Fibroblast of villous mesenchyme (primary cell): ENCODE measurements around the gene MED13L. TPM values are rescaled to one million over a fixed set of nuclear protein-coding genes. Genes with fewer than 3 reads are reported as not detected.

ENCODE experiments used
- DNase-seq: peaks from one replicate; pipeline ENCODE4 v3.0.0-alpha.2; 2010; ENCODE audit warnings: low read depth
- H3K4me3 ChIP-seq: 2 replicates; pipeline ENCODE4 v1.5.1; 2011; ENCODE audit warnings: low read depth, mild to moderate bottlenecking, low read length
- total RNA-seq: library from RNA; depleted of rRNA; stranded (reverse); fragments of >200 nt; gene quantifications from 2 replicates; pipeline ENCODE4 v1.2.3, GENCODE V29; 2012
- TF ChIP-seq, protein P1 (sequence below): IDR thresholded peaks from 2 replicates; pipeline ENCODE4 v1.5.1; 2012; ENCODE audit warnings: low read depth, mild to moderate bottlenecking, low read length; ENCODE audit not compliant: insufficient read depth

MED13L gene
- total RNA-seq, 1 donor, result 189 TPM

DNA sequence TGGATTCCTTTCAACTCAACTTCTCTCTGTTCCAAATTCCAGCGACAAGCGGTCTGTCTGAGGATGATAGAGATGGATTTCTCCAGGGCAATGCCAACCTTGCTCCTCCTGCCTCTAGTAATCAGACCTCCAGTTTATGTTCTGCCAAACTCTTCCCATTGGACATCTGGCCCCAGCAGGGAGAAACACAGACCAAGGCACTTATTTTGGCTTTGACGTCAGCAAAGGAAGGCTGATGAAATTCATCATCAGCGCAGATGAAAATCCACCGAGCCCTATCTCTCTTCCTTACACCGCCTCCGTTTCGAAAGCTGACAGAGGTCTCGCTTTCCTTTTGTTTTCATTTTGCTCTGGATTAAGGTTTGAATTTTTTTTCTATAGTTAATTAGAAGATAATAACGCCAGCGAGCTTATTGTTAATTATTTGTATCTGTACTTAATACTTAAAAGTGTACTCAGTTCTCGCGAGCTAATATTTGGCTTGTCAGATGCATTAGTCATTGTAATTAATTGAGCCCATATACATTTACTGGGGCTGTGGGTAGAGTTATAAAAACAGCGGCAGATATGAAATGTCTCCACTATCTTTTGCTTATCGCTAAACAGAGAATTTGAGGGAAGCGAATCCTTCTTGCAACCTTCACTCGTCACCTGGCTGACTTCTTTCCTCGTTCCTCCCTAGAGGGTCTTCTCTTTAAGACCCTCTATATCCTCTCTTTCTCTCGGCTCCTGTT is 35.9 kb upstream of the MED13L start:
- TF ChIP-seq, protein P1, sequence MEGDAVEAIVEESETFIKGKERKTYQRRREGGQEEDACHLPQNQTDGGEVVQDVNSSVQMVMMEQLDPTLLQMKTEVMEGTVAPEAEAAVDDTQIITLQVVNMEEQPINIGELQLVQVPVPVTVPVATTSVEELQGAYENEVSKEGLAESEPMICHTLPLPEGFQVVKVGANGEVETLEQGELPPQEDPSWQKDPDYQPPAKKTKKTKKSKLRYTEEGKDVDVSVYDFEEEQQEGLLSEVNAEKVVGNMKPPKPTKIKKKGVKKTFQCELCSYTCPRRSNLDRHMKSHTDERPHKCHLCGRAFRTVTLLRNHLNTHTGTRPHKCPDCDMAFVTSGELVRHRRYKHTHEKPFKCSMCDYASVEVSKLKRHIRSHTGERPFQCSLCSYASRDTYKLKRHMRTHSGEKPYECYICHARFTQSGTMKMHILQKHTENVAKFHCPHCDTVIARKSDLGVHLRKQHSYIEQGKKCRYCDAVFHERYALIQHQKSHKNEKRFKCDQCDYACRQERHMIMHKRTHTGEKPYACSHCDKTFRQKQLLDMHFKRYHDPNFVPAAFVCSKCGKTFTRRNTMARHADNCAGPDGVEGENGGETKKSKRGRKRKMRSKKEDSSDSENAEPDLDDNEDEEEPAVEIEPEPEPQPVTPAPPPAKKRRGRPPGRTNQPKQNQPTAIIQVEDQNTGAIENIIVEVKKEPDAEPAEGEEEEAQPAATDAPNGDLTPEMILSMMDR, result no peak
- H3K4me3 ChIP-seq, result no peak overlapping the region
- peak; percentile 33 for DNase-seq

DNA sequence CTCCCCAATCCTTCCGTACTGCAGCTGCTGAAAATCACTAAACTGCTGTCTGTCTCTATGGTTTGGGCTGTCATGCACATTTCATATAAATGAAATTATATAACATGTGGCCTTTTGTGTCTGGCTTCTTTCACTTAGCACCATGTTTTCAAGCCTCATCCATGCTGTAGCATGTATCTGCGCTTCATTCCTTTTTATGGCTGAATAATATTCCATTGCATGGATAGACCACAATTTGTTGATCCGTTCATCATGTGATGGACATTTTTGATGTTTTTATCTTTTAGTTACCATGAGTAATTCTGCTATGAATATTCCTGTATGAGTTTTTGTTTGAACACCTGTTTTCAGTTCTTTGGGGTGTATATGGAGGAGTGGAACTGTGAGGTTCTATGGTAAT is 32.6 kb upstream of the MED13L start:
- TF ChIP-seq, protein P1, result no peak
- H3K4me3 ChIP-seq, result no peak overlapping the region
- no peak for DNase-seq

DNA sequence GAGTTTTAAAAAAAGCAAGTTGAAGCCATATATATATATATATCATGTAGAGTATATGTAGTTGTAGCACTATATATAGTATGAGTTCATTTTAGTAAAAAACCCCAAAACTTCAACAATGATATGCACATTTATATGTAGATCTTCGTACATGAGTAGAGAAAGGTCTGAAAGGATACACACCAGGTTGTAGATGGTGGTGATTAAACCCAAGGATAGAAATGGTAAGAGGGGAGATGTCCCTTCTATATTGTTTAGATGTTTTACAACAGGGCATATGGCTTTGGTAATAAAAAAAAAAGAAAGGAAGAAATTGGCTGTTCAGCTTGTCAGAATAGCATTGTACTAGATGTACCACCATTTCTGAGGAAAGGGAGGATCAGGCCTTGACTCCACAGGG is 31.9 kb upstream of the MED13L start:
- H3K4me3 ChIP-seq, result no peak overlapping the region
- TF ChIP-seq, protein P1, result no peak
- DNase-seq, result no peak

DNA sequence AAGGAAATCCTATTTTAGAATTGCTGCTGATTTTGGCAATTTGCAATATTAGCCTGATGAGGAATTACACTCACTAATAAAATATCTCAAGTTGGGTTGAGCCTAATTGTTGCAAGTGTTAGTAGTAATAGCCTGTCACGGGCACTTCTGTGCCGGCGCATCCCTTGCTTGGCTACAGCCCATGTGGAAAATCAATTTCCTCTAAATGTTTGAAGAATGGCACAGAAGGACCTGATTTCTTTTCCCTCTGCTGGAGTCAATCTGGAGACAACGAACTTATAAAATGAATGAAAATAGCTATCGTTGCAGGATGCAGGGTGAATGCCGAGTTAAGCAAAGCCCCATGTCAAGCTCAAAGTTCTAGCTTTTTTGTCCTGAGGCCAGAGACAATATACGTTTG is 31.2 kb upstream of the MED13L start:
- TF ChIP-seq, protein P1, result no peak
- H3K4me3 ChIP-seq, result no peak overlapping the region
- no peak for DNase-seq

DNA sequence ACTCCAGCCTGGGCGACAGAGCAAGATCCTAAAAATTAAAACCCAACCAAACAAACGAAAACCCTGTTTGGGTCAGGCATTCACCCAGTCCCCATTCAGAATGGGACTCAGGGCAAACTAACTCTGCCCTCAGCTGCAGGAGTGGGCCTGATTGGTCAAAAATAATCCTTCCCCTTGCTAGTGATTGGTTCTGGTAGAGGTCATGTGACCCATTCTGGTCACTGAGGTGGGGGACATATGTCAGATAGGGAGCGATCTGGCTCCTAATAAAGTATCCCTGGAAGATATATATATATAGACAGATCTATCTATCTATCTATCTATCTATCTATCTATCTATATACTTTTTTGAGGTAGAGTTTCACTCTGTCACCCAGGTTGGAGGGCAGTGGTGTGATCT is 29.5 kb upstream of the MED13L start:
- TF ChIP-seq, protein P1, result no peak
- no peak overlapping the region for H3K4me3 ChIP-seq
- DNase-seq, result no peak

DNA sequence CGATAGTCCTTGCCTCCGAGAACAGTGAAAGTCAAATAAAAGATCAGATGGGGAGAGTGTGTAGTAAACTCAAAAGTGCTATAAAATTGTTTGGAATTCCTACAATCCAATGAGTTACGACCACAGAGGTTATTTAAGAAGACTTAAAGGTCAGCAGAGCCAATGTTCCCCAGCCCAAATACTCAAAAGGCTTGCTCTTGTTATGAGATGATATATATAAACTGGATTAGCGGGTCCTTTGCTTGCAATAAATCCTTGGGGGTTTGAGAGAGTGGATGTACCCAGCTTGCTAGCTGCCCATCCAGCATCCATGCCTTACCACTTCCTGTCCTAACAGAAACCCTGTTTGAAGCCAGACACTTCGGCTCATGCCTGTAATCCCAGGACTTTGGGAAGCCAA is 29.0 kb upstream of the MED13L start:
- DNase-seq, result peak; percentile 87
- H3K4me3 ChIP-seq, result no peak overlapping the region
- TF ChIP-seq, protein P1, result no peak

DNA sequence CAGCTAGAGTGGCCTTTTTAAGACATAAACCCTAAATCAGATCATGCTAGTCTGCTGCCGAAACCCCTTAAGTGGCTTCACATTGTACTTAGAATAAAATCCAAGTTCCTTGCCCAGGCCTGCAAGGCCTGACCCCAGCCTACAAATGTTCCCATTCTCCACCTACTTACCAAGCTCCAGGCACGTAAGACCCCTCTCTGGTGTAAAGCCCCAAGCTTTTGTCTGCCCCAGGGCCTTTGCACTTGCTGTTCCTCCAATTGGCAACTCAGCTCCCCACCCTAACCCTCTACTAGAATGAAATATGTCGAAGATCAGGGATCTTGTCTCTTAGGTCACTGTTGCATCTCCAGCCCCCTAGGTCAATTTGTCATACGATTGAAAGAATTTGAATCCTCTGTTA is 27.1 kb upstream of the MED13L start:
- no peak for DNase-seq
- TF ChIP-seq, protein P1, result no peak

More for the DNA sequence above, 27.1 kb upstream of the MED13L start:
- H3K4me3 ChIP-seq, result no peak overlapping the region
